GM19455 (cell line): ENCODE results near the gene COQ4.

Source experiments
- ATAC-seq: cut with Tn5 transposase; IDR thresholded peaks from one replicate; pipeline ENCODE4 v1.9.1; 2021; ENCODE audit not compliant: unreplicated experiment

The COQ4 gene

DNA sequence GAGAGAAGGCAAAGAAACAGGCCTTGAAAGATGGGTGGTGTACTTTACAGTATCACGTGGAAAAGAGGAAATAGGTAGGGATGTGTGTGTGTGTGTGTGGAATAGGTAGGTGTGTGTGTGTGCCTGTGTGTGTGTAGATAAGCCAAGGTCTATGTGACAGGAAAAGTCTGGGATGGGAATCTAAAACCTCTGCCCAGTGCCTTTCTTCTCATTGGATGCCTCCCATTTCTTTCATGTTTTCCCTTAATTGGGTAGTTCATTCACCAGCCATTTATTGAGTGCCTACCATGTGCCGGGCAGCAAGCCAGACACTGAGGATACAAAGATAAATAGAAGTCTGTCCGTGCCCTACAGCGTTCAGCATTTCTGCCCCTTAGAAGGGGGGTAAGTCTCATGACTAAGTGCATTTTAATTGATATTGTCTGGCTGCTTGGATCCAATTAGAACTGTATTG is 49.6 kb downstream of the COQ4 start:
- no peak for ATAC-seq

- no peak for ATAC-seq
These were observed 50.1 kb downstream of the COQ4 start for GRCh38 chr9:128372784-128373183.

DNA sequence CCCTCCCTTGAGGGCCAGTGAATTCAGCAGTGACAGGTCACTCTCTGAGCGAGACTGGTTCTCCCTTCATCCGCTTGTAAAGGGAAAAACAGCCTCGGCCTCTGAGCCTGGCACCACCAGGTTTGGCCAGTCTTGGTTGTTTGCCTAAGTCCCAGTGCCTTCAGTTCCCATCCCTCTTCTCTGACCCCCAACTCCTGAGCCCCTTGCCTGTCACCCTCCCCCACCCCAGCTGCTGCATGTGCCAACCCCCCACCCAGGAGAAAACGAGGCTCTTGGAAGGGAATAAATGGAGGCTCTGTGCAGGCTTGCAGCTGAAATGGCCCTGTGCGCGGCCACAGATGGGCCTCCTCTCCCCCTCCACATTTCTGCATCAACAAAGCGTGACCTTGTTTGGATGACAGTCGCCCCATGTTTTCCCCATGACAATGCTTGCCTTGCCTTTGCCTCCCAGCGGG is 51.6 kb downstream of the COQ4 start:
- no peak for ATAC-seq

DNA sequence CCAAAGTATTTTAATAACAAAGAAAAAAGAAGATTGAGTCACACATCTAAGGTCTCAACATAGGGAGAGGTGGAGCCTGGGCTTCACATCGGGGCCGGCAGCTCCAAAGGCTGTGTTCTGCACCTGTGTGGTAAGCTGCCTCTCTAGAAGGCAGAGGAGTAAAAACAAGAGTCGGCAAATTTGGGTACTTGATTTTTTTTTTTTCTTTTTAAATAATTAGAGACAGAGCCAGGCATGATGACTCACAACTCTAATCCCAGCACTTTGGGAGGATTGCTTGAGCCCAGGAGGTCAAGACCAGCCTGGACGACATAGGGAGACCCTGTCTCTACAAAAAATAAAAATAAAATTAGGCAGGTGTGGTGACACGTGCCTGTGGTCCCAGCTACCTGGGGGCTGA is 53.2 kb downstream of the COQ4 start:
- ATAC-seq: no peak

GRCh38 chr9:128382261-128382660 is 59.6 kb downstream of the COQ4 start:
- ATAC-seq: no peak

DNA sequence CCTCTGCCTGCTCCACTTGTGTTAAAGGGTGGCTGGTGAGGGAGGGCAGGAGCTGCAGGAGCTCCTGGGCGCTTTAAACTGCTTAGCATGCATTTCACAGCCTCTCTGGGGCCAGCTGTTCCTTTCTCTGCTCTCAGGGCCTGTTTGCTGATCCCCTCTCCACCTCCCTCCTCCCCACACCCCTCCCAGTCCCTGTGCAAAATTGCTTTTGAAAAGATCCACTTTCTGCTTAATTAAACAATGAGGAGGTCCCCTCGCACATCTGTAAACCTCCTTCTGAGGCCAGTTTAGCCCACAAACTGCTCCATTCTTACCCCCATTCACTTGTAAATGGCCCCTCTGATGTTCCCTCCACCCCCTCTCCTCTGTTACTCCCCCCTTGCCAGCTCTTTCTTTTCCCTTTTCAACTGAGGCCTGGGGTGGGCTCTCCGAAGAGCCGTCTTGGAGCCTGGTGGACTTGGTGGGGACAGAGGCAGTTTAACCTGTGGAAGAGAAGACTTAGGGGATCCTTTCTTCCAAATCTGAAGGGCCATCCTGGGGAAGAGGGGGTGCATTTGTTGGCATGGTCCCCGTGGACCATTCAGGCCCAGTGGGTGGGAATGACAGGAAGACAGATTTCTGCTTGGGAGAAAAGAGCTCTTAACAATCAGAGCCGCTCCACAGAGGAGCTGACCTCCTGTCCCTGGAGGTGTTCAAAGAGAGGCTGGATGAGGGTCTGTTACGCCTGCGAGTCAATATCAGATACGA is 60.5 kb downstream of the COQ4 start:
- no peak for ATAC-seq
